GM19455 (cell line): ENCODE data around the gene UBFD1.
A peak's percentile ranks its signal among the peaks of the same experiment; 100 is the strongest.
"Not testable (repeated sequence)": the region's sequence is repeated elsewhere in the genome, so short reads cannot be mapped to it uniquely, and the experiment has no call there.

Experiments
- ATAC-seq: cut with Tn5 transposase; IDR thresholded peaks from one replicate; pipeline ENCODE4 v1.9.1; 2021; ENCODE audit not compliant: unreplicated experiment

The UBFD1 gene

DNA sequence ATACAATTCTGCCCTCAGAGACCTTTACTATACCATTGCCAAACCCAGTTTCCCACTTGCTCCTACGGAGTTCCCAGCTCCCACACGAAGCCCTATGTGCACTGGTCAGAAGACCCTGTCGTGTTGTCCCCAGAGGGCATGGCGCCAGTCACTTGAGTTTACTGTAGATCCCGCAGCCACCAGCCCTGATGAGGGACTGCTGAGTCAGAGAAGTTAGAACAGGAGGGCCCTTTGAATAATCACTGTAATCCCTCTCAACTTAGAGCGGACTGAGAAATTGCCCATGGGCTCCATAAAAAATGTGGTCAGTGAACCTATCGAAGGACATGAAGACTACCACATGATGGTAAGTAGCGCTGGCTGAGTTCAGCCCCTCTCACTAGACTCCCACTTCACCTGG, 9.2 kb downstream of the UBFD1 start:
- ATAC-seq, result no peak

DNA sequence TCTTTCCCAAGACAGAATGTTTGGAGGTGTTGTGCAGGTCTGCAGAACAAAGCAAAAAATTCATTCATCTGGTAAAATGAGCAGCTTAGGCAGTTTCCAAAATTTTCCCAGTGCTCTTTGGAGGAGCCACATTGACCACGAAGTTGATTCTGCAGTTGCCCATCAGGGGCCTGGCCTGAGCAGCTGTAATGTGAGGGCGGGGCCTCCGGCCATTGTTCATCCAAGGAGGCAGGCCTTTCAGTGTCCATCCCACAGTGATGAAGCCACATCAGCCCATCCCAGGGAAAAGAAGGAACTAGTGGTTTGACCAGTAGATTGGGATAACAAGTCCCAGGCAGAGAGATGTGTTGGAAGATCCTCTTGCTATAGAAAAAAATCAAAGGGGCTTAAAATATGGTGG, 10.1 kb downstream of the UBFD1 start:
- ATAC-seq, result no peak

DNA sequence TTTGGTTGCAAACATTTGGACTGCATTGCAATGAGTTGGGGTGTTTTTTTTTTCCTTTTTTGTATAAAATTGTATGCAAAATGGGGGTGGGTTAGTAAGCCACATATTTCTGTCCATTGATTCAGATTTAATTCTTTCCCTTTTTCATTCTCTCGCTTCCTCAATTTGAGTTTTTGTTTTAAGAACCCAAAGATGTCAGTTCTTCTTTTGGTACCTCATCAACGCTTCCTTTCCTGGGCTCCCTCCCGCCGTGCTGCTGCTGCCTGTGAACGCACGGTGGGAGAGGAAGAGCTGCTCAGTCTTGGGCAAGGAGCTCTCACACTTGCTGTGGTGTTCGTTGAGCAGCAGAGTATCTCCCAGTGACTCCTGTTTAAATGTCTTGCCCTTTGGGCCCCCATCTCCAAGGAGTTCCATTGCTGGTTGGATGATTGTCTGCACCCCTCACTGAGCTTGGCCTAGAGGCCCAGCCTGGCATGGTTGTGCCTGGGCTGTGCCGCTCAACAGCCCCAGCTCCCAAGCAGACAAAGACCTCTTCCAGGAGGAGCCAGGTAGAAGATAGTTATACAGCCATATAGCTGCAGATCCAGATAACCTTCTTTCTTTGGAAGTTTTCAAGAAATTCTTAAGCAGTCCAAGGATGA, 13.6 kb downstream of the UBFD1 start:
- no peak for ATAC-seq

DNA sequence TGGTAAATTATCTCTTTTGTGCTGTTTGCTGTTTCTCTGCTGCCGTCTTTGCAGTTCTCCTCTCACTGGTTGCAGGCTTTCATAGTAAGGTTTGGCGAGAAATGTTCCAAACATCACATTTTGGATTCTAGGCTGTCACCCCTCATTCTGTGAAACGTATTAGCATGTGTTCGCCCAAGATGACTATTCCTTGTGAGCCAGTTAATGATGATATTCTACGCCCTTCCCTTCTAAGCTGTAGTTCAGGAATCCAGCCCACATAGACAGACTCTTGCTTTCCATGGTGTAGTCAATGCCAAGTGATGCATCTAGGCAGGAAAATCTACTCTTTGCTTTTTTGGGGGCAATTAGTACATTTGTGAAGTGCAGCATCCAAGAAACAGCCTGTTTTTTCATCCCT, 14.4 kb downstream of the UBFD1 start:
- ATAC-seq, result no peak

DNA sequence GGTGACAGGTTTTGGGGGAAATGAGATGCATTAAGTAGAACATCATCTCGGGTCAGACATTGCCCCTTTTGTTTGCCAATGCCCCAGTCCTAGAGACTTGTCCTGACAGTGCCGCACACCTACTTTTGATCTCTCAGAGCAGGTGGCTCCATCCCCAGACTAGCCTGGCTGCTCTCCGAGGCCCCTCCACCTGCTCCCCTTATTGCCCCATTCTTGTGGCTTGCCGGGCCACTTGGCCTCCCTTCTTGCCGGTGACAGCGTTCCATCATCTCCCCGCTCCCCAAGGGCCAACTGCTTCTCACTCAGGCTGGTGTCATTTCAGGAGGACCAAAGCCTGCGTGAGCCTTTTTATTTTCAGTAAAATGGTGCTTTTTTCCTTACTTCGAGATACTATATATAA, 14.9 kb downstream of the UBFD1 start:
- no peak for ATAC-seq

DNA sequence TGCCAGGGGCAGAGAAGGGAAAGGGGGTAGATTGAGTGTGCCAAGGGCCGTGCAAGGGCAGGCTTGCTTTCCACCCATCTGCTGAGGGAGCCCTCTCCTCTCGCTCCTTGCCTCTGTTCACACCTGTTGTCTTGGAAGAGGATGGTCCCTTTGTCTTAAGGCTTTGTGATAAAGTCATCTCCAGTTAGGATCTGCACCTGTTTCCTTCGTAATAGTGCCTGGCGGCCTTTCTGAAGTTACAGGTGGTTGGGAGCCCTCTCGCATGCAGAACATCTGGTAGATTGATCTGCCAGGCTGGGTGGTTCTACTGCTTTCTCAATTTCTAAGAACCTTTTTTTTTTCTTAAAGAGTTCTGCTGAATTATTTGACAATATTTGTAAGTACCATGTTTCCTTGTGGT, 16.3 kb downstream of the UBFD1 start:
- no peak for ATAC-seq

DNA sequence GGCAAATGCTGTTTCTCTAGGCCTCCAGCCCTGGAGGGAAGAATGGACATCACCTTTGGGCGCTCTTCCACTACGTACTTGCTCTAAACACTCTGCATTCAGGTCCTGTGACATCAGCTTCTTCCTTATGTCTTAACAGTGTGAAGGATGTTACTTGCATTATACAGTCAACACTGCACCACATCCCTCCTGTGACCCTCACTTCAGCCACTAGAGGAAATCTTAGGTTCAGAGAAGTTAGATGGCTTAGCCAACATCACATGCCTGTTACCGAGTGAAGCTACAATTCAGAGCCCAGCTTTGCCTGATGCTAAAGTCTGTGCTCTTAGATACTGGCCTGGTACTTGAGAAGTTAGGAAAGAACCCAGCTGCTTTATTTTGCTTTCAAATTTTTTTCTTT, 18.3 kb downstream of the UBFD1 start:
- ATAC-seq, result no peak

DNA sequence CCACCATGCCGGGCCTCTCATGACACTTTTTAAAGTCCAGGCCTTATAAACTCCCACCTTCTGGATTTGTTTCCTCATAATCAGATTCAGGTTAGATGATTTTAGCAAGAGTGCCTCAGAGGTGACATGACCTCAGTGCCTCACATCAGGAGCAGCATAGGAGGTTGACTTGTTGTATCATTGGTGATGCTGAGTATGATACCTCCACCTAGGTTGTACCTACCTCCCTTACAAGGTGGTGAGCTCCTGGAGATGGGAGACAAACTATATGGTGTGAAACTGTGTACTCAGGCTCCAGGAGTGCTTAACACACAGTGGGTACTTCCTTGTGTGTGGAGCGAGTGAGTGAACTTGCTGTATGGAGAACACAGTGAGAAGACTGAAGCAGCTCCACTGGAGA, 20.0 kb downstream of the UBFD1 start:
- no peak for ATAC-seq

DNA sequence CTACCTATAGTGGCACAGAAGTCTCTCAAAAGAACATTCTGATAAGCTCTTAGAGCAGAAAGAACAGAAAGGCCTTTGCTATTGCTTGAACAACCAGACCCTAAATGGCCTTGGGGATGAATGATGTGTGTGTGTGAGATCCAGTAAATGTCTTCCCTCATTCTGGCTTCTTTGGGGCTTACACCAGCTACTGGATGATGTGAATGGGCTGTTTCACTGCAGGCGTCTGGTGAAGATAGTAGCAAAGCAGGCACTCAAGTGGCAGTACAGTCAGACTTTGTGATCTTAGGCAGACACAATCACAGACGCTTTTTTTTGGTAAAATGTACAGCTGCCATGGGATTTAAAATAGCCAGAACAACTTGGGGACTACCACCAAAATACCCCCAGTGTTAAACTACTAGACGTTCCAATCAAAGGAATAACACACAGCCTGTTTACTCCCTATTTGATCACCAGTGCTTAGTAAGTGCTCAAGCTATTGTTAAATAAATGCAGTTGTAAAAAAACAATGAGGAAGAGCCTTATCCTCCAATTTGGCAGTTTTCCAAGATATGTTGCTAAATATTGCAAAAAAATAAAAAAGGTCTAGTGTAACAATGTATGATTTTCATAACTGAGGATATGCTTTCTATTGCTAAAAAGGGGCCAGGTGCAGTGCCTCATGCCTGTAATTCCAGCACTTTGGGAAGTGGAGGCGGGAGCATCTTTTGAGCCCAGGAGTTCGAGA, 20.7 kb downstream of the UBFD1 start:
- no peak for ATAC-seq

DNA sequence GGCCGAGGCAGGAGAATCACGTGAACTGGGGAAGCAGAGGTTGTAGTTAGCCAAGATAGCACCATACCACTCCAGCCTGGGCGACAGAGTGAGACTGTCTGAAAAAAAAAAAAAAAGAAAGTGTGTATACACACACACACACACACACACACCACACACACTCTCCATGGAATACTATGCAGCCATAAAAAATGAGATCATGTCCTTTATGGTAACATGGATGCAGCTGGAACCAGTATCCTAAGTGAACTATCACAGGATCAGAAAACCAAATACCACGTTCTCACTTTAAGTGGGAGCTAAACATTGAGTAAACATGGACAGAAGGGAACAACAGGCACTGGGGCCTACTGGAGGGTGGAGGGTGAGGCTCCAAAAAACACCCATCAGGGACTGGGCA, 21.8 kb downstream of the UBFD1 start:
- no peak for ATAC-seq

DNA sequence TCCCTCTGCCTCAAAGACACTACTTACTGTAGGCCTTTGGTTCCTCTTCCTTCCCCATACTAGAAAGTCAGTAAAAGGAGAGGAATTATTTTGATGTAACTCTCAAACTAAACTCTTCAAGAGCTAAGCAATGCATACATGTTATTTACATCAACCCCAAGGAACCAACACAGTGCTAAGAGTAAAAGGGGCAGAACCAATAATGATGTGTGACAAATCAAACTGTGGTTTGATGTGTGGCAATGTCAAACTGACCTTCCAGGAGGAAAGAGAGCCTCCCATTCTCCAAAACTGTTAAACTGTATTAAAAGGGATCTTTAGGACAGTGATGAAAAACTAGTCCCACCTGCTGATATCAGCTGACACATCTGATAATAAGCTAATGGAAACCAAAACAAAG, 22.9 kb downstream of the UBFD1 start:
- no peak for ATAC-seq

DNA sequence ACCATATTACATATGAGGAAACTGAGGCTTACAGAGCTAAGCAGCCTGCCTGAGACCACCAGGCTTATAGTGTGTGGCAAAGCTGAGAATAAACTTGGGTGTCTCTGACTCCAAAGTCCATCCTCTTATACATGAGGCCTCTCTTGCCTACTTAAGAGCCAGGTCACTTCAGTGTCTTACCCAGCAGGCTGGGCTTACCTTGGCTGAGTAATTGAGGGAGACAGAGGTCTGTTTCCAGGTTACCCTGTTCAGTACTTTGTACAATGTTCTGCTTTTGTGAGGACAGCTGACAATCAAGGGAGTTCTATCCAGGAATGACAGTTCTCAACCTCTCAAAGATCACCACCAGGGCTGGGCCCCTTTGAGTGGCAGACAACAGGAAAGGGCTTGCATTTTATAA, 24.2 kb downstream of the UBFD1 start:
- no peak for ATAC-seq

DNA sequence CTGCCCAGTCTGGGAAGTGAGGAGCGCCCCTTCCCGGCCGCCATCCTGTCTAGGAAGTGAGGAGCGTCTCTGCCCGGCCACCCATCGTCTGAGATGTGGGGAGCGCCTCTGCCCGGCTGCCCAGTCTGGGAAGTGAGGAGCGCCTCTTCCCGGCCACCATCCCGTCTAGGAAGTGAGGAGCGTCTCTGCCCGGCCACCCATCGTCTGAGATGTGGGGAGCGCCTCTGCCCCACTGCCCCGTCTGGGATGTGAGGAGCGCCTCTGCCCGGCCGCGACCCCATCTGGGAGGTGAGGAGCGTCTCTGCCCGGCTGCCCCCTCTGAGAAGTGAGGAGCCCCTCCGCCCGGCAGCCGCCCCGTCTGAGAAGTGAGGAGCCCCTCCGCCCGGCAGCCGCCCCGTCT, 25.7 kb downstream of the UBFD1 start:
- ATAC-seq, result not testable (repeated sequence)

DNA sequence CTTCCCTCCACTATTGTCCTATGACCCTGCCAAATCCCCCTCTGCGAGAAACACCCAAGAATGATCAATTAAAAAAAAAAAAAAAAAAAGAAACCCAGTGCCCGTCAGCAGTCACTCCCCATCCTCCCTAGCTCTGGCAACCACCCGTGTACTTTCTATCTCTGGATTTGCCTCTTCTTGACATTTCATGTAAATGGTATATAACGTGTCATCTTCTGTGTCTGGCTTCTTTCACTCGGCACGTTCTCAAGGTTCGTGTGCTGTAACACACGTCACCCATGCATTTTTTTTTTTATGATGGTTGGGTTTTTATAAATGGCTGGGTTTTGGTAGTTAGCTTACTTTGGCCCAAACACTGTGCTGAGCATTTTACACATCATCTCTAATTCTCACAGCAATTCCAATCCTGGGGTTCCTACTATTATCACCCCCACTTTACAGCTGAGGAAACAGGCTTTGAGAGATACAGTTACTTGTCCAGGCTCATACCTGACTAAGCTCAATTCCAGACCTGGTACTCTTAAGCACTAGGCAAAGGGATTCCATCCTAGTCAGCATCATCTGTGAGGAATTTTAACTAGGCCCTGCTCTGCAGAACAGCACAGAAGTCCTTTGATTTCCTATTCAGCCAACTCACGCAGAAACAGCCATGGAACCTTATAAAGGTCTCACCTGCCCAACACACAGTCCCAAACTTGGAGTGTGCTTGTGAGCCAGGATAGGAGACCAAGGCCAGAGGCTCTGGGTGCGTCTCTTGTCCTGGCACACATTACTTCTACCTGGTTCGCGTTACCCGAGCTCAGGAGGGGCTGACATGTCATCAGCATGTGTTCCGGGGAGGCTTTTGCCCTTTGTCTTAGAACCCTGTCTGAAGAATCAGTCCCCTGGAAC, 26.9 kb downstream of the UBFD1 start:
- no peak for ATAC-seq

DNA sequence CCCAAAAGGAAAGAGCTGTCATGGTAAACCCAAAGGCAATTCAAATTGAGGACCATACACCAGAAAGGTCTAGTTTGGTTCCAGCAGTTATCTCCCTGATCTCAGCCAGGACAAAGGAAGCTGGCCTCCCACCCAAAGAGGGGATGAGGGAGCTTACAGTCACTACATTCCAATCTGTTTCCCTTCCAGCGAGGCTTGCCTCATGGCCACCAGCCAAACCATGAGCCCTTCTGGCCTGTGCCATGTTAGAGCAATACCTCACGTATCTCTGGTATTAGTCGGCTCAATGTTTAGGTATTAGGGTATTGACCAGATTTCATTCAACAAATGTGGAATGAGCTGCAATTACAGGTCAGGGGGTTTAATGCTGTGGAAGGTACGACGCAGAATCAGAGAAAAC, 30.2 kb downstream of the UBFD1 start:
- no peak for ATAC-seq

DNA sequence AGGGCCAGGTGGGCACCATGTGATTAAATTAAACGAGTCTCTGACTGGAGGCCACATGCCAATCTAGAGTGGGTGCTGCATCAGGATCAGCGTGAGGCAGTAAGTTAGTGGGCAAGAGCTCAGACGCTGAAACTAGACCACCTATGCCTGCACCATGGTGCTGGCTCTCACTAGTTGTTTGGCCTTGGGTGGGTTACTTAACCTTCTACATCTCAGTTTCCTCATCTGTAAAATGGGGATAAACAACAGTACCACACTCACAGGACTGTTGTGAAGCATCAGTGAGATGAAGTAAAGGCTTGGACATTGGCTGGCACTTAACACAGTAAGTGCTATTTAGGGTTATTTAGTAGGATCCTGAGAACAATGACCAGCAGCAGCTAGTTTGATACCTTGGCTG, 32.7 kb downstream of the UBFD1 start:
- no peak for ATAC-seq

DNA sequence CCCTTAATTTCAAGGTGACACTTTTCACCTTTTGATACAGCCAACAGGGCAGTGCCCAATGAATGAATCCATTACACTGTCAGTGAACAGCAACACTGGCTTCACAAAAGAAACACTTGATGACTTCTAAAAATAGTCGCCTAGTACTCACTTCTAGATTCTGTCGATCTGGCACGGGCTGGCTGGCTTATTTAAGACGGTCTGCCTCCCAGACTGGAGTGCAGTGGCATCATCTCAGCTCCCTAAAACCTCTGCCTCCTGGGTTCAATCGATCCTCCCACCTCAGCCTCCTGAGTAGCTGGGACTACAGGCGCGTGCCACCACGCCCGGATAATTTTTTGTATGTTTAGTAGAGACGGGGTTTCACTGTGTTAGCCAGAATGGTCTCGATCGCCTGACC, 36.7 kb downstream of the UBFD1 start:
- ATAC-seq, result no peak

DNA sequence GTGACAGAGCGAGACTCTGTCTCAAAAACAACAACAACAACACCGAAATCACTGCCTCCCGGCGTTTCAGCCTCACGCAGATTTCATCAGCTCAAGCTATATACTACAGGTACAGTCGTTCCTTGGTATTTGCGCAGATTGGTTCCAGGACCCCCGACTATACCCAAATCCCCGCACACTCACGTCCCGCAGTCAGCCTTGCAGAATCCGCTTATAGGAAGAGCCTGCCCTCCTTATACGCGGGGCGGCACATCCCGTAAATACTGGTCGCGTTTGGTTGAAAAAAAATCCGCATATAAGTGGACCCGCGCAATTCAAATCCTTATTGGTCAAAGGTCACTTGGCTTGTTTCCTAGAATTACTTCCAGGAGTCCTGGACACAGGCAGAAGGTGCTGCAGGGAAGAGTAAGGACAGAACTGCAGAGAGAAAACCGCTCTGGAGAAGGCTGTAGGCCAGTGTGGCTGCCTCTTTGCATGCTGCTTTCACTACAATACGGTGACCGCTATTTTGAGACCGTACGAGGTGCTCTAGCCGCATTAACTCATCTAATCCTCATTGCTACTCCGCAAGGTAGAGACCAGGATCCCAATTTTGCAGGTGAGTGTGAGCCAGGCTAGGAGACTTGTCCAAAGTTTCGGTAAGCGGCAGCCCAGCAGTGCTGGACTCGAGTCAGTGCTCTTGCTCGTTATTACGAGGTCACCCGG, 37.9 kb downstream of the UBFD1 start:
- no peak for ATAC-seq

DNA sequence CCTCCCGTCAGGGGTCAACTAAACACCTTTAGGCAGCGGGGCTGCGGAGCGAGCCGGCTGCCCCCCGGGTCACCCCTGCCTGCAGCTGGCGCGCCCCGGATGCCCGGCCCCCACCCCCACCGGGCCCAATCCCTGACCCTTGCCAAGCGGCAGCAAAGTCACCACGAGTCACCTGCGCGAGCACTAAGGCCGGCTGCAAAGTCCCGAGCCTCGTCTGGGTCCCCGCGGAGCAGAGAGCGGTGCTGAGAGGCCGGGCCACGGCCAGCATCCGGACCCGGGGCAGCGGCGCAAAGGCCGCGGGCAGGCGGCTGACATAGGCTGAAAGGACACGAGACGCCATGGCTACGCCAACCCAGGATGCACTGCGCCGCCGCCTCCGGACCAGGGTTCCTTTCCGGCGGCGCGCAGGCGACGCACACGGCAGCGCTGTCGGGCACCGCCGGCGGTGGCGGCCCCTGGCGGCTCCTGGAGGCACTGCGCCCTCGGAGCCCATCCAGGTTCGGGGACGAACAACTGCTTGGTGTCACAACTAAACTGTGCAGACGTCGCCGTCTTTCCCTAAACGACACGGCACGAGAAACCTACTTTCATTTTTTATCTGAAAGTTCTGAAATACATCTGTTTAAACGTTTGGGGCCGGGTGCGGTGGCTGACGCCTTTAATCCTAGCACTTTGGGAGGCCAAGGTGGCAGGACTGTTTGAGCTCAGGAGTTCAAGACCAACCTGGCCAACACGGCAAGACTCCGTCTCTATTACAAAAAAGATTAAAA, 38.6 kb downstream of the UBFD1 start, which contains the start of gene NDUFAB1:
TSS of gene NDUFAB1 (minus strand) at position 366 of the 770 bp plus-strand sequence. CDS start at position 340, 26 bp downstream.
- ATAC-seq, result peak; percentile 96

DNA sequence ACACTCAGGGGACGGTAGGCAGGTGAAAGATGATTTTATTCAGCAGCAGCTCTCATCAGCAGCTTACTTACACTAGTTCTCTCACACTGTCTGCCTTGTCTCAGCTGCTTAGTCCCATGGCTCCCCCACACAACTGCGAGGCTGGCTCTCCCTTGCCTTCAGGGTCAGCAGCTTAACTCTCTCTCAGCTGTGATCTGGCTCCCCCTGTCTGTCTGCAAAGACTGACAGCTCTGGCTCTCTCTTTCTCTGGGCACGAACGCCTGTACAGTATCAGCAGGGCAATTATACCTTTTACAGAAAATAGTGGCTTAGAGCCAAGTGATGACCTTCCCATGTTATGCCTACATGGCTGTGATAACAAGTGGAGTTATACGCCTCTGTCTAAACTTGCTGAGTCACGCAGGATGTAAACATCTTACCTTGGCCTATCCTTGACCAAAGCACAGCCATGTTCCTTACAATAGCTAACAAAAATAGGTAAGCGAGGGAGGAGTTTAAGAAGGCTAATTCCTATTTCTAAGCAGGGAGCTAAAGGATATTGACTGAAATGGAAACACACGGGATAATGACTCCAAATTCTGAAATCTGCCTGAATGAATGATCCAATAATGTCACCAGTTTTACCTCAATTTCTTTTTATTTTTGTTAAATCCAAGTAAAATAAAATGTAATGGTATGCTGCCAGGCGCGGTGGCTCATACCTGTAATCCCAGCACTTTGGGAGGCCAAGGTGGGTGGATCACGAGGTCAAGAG, 39.7 kb downstream of the UBFD1 start:
- no peak for ATAC-seq
